Measurements from ENCODE around the gene KLHL10.
"Not testable (repeated sequence)": the region's sequence is repeated elsewhere in the genome, so short reads cannot be mapped to it uniquely, and the experiment has no call there.

Gene KLHL10

DNA sequence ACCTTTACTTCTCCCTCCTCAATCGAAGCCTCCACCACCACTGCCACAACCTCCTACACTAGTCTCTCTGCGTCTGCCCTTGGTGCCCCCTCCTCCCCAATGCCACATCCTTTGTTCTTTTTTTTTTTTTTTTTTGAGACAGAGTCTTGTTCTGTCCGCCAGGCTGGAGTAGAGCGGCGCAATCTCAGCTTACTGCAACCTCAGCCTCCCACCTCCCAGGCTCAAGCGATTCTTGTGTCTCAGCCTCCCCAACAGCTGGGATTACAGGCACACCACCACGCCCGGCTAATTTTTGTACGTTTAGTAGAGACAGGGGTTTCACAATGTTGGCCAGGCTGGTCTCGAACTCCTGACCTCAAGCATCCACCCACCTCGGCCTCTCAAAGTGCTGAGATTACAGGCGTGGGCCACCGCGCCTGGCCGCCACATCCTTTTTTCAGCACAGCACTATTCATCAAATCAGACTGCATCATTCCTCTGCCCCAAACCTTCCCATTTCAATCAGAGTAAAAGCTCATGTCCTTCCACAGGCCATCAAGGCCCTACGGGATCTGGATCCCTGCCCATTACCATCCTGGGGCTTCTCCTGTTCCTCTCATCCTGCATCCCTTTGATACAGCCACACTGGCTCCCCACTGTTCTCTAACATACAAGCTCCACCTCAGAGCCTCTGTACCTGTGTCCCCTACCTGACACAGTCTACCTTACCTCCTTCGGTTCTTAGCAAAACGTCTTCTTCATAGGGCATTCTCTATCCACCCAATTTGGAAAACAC is 25.6 kb downstream of the KLHL10 start:
- no peak for DNase-seq

DNA sequence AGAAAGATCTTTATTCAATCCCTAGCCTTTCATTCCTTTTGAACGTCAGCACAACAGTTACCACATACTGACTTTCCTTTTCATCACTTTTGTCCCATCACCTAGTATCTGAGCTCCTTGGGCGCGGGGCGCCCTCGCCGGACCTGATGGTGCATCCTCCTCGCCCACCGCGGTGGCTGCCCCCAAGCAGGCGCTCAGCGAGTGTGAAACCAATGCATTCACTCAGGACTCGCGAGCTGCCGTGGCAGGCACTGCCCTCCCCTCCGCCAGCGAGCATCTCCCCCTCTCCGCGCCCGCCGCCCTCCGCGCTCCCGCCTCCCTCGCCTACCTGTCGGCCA is 26.8 kb downstream of the KLHL10 start:
- no peak for DNase-seq

DNA sequence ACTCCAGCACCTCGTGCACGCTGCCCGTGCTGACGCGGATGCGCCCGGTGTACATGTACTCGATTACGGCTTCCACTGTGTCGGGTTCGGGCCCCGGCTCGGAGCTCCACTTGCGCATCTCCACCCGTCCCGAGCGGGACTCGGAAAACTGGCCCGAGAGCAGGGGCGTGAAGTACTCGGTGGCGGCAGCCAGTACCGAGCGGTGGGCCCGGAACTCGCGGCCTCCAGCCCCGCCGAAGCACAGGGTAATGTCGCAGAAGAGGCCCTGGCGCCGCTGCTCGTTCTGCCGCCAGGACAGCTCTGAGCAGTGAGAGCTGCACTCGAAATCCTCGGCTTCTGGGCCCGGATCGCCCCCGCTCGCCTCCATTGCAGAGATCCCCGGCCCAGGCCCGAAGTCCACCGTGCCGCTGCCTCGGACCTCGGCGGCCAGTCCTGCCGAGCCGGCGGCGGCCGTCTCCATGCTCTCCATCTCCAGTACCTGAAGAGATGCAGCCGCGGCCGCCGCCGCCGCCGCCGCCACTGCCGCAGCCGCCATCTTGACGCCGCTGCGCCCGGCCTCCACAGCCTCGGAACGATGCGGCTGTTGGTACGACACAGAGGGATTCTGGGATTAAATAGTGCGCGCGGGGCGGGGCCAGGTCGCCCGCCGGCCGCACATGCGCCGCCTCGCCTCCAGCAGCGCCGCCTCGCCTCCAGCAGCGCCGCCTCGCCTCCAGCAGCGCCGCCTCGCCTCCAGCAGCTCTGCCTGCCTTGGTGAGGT is 27.4 kb downstream of the KLHL10 start, which contains the start of gene KLHL11:
Gene KLHL11, minus strand, starts transcription at position 588 of the 760 bp plus-strand sequence. Its CDS starts 53 bp downstream, at position 535.
- DNase-seq = peak; percentile 90

DNA sequence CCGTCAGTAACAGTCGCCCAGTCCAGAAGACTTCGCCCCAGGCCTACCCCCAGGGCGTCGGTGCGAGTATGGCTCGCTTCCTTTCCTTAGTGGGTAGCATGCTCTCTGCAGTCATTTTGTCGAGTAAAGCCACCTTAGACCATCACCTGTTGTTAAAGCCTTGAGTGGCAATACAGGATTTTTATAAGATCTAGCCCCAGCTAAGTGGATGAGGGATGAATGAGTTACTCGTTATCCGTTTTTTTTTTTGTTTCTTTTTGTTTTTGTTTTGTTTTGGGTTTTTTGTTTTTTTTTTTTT is 27.9 kb downstream of the KLHL10 start:
- DNase-seq = no peak

DNA sequence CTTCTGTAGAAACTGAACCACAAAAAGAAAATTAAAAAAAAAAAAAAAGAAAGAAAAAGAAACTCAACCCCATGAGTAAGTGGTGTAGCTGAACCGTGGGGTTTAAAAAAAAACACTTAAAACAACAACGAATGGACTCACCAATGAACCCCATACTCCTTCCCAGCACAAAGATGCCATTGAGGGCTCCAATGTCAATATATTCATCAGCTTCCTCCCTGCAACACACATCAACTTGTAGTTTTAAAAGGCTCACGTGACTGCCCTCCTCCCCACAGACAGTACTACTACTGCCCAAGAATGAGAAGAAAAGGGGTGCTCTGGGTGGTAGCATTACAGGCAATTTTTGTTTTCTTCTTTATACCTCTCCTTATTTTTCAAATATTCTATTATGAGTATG is 30.9 kb downstream of the KLHL10 start:
- DNase-seq = no peak

DNA sequence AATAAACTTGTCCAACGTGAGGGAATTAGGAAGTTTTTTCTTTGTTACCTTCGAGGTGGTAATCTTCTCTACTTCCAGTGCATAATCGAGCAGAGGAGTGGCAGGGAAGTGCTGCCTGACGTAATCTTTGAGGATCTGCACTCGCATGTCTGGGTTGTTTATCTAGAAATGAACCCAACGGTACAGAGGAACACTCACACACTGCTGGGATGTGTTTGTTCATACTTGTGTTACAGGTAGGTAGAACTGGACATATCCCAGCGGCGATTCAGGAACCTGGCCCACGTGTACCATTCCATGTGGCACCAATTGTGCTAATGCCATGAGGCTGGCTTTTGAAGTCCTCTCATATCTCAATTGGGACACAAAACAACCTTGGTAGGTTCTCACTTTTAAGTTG is 31.8 kb downstream of the KLHL10 start:
- DNase-seq = no peak

DNA sequence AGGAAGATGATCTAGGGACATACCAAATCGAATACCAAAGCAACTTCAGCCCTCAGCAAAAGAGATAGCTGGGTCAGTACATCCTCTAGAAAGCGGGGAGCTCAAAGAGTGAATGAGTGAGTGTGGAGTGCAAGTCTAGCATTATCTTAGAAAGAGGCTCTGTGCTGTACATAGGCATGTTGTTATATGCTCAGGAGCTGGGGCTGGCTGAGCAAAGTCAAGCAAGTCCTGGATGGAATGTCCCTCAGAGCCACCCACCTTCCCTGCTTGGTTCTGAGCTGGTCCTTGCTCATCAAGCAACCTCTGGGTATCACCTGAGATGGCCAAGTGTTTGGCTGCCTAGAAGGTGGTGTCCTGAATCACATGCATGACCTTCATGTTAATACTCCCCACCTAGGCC is 32.5 kb downstream of the KLHL10 start:
- DNase-seq = no peak

DNA sequence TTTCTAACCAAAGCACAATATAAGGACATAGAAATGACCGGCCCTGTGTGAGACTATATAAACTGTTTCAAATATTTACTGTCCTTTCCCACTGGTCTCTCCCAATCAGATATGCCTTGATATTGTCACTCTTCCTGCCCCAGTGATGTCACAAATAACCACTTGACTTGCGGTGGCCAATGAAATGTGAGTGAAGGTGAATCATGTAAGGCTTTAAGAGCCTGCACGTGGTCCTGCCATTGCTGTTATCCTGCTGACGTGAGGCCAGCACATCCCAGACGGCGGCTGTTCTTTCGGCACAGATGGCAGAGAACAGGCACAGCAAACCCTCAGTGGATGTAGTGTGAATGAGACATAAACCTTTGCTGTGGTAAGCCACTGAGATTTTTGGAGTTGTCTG is 33.0 kb downstream of the KLHL10 start:
- DNase-seq = no peak

DNA sequence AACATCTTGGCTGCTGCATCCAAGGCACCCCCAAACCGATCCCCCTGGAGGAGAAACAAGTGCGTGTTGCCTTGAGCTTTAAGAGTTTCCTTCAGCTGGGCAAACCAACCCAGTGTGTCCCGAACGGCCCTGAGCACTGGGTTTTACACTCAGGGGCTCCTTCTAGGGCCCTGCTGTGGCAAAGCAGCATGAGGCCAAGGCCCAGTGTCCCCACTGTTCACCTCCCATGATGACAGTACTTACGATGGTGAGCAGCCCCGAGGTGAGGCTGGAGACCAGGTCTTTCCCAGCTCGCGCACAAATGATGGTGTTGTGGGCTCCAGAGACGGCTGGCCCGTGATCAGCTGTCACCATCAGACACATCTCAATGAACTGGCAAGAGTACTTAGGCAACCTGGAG is 34.2 kb downstream of the KLHL10 start:
- no peak for DNase-seq

DNA sequence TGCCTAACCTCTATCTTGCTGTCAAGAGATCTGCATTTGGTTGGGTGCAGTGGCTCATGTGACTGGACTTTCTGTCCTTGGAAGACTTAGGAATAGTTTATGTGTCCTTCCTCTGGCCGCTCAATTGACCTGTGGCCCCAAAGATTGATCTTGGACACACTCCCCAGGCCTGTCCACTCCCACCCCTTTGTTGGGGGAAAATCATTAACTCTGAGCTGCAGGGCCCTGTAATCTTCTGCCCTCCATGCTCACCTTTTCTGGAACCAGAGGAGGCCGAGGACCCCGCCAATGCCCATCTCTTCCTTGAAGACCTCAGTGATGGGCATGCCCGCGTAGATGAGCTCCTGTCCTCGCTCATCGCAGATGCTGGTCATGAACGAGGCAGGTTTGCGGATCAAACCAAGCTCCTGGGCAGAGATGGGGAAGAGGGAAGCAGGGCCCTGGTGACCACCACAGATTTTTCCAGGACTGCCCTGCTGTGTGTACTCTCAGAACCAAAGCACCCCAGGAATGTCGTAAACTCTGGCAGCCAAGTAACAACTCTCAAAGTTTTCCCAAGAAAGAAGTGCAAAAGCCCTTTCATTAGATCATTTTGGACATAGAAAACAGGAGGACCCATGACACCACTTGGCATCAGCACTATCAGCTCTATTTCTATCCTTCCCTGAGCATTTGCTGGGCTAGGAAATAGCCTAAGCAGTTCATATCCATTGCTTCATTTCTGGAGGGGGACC is 36.1 kb downstream of the KLHL10 start:
- no peak for DNase-seq

DNA sequence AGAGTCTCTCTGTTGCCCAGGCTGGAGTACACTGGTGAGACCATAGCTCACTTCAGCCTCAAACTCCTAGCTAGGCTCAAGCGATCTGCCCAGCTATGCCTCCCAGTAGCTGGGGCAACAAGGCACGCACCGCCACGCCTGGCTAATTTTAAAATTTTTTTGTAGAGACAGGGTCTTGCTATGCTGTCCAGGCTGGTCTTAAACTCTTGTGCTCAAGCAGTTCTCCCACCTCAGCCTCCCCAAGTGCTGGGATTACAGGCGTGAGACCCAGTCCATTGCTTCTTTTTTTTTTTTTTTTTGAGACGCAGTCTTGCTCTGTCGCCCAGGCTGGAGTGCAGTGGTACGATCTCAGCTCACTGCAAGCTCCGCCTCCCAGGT is 36.7 kb downstream of the KLHL10 start:
- not testable (repeated sequence) for DNase-seq

DNA sequence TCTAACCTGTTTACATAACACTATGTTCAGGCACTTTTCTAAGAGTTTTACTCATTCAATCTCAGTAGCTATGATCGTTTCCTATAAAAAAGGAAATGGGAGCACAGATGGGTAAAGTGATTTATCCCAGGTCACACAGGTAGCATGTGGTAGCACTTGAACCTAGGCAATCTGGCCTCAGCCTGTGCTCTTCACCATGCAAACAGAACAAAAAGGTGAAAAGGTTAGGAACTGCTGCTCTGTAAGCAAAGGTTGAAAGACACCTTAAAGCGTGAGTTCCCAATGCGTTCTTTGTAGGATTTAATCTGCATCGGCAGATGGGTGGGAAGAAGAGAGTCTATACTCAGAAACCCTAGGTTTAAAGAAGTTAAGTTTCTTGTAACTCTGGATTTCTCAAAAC is 42.5 kb downstream of the KLHL10 start:
- no peak for DNase-seq

DNA sequence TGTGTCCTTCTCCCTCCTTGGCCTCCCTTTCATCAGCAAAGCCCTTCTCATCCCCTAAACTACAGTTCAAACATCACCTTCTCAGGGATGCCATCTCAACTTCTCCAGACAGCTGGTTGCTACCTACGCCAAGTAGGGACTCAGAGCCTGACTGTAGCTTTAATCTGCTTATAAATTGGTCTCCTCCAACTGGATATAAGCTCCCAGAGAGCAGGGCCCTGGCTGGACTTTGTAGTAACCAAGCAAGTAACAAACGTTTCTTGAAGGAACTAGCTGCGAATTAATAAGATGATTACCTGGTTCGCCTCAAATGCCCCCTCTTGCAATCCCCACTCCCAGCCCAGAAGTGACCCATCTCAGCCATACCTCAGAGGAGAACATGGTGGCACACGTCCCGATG is 45.1 kb downstream of the KLHL10 start:
- DNase-seq = no peak

DNA sequence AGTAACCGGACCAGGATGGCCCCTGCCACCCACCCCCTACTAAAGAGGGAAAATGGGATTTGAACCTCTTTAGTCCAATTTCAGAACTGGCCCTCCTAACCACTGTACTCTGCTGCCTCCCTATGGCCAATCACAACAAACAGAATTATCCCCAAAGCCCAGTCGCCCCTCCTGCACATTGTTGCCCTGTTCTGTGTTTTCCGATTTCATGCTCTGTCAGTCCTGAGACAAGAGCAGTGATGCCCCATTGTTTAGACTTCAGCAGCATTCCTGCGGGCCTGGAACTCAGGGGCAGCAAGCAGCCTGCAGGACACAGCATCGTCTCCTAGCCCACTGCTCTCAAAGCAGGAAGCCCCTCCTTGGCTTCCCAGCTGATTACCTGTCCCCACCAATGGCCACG is 48.1 kb downstream of the KLHL10 start:
- no peak for DNase-seq

DNA sequence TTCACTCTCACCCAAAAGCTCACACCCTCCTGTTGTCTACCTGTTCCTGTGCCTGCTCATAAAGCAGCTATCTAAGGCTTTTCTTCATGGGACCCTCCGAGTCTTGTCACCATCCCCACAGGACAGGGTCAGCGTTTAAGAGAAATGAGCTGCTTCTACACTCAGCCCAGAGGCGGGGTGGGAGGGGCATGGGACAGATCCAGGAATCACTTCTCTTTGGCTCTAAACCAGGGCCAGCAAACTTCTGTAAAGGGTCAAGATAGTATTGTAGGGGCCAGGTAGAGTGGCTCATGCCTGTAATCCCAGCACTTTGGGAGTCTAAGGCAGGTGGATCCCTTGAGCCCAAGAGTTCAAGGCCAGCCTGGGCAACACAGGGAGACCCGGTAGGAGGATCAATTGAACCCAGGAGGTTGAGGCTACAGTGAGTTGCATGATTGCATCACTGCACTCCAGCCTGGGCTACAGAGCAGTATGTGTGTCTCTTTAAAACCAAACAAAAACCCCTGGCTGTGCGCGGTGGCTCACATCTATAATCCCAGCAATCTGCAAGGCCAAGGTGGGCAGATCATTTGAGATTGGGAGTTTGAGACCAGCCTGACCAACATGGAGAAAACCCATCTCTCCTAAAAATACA is 50.8 kb downstream of the KLHL10 start:
- DNase-seq = no peak

DNA sequence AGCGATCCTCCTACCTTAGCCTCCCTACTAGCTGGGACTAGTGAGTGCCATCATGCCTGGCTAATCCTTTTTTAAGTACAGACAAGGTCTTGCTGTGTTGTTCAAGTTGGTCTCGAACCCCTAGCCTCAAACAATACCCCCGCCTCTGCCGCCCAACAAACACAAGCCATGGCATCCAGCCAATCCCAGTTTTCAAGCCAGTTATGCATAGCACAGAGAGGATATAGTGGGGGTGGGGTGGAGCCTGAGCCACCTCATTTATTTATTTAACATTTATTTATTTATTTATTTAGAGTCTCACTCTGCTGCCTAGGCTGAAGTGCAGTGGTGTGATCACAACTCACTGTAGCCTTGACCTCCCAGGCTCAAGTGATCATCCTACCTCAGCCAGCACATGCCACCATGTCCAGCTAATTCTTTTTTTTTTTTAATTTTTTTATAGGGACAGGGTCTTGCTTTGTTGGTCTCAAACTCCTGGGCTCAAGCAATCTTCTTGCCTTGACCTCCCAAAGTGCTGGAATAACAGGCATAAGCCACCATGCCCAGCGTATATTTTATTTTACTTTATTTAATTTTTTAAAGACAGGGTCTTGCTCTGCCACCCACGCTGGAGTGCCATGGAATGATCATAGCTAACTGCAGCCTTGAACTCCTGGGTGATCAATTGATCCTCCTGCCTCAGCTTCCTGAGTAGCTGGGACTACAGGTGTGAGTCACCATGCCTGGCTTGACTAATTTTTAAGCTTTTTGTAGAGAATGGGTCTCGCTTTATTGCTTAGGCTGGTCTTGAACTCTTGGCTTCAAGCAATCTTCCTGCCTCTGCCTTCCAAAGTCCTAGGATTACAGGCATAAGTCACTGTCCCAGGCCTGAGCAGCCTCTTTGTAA is 53.8 kb downstream of the KLHL10 start:
- DNase-seq = no peak

DNA sequence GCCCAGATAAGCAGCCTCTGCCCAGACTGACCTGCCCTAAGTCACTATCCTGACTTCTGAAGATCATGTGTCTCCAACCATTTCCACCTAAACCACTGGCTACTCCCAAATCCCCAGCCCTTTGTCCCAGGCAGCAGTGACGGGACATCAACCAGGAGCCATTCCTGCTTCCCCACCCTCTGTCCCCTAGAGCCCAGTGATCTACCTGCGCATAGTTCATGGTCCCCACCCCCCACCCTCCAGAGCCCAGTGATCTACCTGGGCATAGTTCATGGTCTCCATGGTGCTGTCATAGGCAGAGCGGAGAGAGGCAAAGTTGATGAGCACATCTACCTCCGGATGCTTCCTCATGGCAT is 54.4 kb downstream of the KLHL10 start:
- no peak for DNase-seq

DNA sequence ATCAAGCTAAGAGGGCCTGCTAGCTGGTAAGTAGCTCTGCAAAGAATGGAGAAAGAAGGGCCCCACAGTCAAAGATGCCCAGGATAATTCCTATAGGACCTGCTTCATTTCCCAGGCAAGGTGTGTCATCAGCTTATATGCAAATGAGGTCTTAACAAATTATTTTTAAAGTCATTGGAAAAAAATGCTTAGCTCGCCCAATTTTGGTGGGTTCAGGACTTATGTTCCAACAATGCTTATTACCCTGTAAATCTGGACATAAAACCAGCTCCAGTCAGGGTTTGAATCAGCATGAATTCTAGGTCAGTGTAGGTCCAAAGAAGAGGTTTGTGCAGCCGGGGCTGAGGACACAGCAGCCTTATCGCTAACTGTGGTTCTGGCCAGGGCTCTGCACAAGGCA is 55.8 kb downstream of the KLHL10 start:
- no peak for DNase-seq

DNA sequence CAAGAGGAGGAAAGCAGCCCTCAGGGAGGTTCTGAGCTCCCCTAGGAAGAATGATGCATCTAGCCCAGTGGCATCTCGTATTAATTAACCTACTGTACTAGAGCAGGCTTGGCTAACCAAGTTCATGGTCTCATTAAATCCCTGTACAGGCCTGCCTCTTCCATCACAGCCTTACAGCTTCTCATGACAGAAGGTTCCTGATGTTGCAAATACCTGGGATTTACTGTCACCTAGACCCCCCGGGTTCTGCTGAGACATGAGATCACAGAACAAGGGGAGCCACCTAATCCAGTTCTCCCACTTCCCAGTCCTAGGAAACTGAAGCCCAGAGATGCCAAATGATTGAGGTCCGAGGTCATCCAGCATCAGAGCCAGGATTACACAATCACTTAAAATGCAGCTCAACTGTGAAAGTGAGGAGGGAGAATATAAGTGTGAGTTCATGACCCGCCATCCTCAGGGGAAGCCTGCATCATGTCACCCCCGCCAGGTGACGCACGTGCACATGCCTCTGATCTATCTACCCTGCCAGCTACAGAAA is 57.2 kb downstream of the KLHL10 start:
- no peak for DNase-seq

DNA sequence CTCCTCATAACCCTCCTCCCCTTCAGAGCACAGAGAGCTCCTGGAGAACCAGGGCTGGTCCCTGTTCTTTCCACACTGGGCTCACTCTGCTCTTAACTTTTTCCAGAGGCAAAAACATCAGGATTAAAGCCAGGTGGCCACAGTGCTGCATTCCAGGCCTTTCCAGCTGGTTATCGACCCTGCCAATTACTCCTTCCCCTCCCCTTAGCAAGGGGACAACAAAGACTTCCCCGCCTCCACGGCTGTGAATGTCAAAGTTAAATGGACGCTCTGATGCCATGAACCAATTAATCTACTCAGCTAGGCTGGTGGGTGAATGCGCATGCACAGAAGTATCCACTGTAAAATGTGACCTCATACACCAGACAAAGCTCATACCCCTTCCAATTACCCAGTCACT is 58.0 kb downstream of the KLHL10 start:
- DNase-seq = no peak

DNA sequence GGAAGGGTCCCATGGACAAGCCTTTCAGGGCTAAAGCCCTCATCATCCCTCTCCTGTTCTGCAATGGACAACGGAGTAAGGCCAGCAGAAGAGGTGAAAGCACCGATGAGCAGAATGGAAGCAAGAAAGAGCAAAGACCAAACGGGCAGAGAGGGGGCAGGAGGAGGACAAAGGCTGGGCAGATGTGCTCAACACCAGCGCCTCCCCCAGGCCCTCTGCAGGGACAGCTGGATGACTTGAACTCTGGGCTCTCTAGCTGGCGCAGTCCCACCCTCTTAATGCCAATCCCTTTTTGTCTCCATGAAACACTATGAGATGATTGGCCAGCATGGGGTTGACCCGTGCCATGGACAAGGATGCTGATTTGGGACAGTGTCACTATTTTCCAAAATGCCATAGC is 59.1 kb downstream of the KLHL10 start:
- DNase-seq = no peak
